Glomerular visceral epithelial cell (primary cell): ENCODE results near the gene ARHGAP11B.
"Not testable (repeated sequence)": the region's sequence is repeated elsewhere in the genome, so short reads cannot be mapped to it uniquely, and the experiment has no call there.

Experiments
- DNase-seq: peaks from one replicate; pipeline ENCODE4 v3.0.0-alpha.2; 2016; ENCODE audit errors: extremely low spot score

Gene ARHGAP11B

DNA sequence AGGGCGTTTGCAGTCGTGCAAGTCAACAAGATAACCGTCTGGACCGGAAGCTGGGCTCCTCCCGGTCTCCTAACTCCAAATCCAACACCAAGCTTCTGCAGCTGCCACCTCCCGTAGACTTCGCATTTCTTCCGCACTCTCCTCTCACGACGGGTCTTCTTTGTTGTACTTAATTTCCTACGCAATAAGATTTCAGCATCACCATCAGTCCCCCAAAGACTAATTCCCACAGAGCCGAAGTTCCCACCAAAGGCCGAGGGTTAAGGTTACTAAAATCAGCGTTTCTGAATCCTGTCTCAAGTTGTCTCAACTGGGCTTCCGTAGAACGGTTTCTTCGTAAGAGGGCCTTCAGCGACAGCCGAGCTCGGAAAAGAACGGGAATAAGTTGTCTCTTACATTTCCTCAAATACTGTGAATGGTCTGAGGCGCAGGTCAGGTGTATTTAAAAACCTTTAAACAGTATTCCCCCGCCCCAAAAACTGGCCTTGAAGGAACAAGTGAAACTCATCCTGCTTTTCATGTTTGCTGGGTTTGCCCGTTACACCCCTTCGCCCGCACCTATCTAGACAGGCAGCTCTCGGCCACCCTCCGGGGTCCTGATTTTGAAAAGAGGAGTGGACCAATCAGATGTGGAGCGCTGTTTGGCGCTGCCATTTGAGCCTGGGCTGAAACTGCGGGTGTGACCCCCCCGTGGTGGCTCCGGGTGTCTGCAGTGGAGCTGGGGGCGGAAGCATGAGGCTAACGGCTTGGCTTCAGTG lies at the start of gene ARHGAP11B:
Gene ARHGAP11B (plus strand): TSS at position 693 of the 758 bp plus-strand sequence.
- DNase-seq, result peak; percentile 95

DNA sequence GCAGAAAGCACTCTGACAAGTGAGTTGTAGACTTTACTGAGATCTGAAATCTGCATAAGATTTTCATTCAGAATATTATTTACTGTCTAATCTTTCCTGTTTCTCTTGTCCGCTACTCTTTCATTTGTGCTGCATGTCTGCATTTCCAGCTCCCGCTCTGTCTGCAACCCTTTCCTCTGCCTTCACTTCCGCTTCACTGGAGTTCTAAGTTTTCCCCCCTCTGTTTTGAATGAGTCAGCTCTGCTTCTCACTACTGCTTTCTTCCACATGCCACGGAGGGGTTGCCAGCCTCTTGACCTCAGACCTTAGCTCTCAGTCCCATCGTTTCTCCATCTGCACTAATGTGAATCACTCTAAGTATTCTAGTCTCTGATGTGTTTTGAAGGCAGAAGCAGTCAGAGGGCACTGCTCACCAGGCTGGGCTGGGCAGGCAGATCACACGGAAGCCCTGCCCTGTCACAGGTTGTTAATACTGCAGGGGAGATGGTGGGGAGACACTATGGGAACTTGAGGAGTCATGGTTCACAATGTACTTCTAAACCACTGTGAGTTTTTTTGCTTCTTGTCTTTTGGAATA lies 46.4 kb upstream of the ARHGAP11B start:
- DNase-seq, result not testable (repeated sequence)

DNA sequence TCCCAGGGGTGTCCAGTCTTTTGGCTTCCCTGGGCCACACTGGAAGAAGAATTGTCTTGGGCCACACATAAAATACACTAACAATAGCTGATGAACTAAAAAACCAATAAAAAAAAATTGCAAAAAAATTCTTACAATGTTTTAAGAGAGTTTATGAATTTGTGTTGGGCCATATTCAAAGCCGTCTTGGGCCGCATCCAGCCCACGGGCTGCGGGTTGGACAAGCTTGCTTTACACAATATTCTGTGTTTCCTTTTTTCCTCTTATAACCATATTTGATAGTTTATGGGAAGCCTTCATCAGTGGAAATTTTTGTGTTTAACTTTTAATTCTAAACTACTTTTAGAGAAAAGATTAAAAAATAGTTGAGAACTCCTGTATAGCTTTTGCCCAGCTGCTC lies 45.2 kb upstream of the ARHGAP11B start:
- DNase-seq, result not testable (repeated sequence)

DNA sequence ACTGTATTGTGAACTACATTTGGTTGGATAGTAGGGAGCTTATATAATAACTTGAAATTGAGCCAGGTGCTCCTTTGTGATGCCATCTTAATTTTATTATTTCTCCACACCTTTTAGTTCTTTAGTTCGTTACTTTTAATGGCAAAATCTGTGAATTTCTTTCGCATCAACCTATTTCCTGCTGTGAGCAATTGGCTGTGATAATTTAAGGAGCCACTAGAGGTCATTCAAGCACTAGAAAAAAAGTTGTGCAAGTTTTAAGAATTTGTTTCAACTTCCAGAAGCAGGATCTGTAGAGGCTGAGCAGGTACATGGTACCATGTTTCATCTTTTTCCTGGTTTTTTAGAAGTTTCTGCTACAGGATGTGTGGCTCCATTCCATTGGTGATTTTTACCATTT lies 27.0 kb upstream of the ARHGAP11B start:
- DNase-seq, result not testable (repeated sequence)

DNA sequence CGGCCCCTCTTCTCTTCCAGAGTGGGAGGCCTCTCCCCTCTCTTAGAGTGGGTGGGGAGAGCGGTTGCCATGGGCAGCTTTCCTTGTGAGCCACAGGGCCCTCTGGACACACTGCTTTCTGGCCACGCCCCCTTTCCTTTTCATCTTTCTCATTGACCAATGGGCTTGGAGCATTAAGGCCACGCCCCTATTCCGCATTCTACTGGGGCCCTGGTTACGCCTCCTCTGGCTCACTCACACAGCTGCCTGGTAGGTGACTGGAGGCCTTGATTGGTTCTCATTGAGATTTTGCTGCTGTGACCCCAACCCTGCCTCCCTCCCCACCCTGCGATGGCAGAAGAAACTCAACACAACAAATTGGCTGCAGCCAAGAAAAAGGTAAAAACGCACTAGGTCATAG lies 22.1 kb upstream of the ARHGAP11B start, which contains the start of gene GOLGA8H:
Gene GOLGA8H (plus strand): TSS at position 233 of the 400 bp plus-strand sequence. CDS start 98 bp downstream, at position 331.
- not testable (repeated sequence) for DNase-seq

DNA sequence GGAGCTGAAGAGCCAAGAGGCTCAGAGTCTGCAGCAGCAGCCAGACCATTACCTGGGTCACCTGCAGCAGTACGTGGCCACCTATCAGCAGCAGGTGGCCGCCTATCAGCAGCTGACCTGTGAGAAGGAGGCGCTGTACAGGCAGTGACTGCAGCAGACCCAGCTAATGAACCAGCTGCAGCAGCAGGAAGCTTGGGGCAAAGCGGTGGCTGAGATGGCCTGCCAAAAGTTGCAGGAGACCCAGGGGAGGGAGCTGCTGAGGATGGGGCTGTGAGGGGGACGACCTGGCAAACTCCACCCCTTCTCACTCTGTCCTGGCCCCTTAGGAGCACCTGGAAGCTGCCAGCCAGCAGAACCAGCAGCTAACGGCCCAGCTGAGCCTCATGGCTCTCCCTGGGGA lies 13.7 kb upstream of the ARHGAP11B start:
- DNase-seq, result not testable (repeated sequence)

DNA sequence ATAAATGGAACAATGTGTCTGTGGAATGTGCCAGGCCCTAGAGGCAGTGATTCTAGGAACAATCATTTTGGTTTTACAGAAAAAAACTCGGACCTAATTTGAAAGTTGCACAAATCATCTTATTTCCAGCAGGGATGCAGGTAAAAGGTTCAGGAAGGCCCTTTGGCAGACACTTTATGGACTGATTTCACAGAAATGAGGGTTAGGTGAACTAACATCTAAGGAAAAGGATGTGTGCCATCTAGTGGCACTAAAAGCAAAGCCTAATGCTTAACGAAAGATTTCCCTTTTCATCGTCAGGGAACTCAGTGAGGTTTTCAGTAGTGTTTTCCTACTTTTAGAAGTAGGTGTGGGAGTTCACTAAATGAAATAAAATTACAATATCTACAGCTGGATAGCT lies 4.6 kb upstream of the ARHGAP11B start:
- not testable (repeated sequence) for DNase-seq

DNA sequence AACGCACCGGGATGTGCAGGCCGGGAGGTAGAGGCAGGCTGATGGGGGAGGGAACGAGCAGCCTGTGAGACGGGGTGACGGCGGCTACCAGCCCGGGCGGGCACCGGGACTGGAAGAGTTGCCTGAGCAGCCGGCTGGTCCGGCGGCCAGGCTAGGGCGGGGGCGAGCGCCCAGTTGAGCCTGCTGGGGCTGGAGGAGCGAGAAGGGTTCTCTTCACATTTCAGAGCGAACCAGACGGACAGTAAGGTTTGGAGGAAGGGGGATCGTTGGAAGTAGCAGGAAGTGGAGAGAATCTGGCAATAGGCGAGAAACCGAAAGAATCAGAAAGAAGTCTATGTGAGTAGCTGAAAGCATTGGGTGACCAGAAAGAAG lies 252 bp downstream of the ARHGAP11B start:
- DNase-seq, result peak; percentile 20

DNA sequence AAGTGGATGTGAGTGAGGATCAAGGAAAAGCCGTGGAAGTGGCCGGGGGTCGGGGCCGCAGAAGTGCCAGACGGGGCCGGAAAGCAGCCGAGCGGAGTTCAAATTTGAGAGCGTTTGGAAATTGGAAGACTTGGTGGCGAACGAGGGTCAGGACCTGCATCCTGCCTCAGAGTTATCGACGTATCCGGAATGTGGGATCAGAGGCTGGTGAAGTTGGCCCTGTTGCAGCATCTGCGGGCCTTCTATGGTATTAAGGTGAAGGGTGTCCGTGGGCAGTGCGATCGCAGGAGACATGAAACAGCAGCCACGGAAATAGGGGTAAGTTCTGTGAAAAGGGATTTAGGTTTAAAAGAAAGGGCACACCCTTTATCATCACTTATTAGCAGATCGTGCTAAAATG lies 704 bp downstream of the ARHGAP11B start:
- DNase-seq, result peak; percentile 24

DNA sequence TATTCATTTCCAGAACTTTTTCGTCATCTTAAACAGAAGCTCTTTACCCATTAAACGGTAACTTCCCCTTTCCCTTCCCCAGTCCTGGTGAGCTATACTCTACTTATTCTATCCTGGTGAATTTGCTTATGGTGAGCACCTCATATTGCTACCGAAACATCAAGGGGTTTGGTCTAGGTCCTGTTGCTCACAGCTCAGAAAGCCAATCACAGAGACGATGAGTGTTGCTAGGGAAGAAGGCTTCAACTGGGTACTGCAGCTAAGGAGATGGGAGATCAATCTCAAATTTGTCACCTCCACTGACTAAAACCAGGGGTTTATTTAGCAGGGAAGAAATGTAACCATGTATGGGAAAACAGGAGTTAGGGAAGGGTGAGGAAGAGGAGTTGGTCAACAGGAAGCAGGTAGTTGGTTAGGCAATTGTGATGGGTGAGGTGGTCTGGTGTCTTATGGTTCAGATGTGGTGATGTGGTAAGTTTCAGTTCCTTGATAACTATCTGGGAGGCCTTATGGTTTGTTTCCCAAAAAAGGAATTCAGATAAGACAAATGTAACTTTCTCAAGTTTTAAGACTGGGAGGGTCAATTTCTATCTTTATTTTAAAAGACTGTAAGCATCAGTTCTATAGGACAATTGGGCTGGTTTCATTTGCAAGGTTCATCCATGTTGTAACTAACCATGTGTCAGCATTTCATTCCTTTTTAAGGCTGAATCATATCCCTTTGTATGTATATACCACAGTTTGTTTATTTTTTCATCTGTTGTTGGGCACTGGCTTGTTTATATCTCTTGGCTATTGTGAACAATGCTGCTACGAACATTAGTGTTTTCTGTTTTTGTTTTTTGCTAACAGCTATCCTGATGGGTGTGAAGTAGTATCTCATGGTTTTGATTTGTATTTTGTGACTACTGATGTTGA lies 24.3 kb downstream of the ARHGAP11B start:
- no peak for DNase-seq

DNA sequence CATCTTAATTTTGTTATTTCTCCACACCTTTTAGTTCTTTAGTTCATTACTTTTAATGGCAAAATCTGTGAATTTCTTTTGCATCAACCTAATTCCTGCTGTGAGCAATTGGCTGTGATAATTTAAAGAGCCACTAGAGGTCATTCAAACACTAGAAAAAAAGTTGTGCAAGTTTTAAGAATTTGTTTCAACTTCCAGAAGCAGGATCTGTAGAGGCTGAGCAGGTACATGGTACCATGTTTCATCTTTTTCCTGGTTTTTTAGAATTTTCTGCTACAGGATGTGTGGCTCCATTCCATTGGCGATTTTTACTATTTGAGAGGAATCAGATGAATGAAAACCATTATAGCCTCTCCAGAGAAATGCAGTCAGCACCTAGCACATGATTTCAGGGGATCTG lies 35.2 kb downstream of the ARHGAP11B start:
- not testable (repeated sequence) for DNase-seq

DNA sequence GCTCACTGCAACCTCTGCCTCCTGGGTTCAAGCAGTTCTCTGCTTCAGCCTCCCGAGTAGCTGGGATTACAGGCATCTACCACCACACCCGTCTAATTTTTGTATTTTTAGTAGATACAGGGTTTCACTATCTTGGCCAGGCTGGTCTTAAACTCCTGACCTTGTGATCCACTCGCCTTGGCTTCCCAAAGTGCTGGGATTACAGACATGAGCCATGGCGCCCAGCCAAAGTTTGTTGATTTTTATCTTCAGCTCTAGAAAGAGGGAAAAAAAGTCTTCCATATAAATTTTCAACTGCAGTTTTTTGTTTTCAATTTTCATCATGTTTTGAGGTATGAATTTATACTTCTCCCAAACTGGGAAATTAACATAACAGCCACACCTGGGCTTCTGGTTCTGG lies 43.7 kb downstream of the ARHGAP11B start:
- not testable (repeated sequence) for DNase-seq

DNA sequence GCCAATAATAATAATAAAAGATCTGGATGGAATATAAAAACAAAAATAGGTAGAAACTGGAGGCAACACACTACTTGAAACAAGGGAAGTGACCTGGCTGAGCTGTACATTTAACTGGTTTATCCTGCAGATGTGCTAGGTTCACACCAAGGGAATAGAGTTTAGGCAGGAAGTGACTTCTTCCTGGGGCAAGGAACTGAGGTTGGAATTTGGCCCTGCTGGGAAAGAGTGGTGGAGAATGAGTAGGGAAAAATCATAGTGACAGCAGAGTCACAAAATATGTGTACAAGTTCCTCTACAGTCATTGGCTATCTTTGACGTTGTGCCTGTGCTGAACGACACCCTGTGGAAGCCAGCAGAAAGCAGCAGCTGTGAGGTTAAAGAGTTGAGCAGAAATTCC lies 44.1 kb downstream of the ARHGAP11B start:
- DNase-seq, result no peak

DNA sequence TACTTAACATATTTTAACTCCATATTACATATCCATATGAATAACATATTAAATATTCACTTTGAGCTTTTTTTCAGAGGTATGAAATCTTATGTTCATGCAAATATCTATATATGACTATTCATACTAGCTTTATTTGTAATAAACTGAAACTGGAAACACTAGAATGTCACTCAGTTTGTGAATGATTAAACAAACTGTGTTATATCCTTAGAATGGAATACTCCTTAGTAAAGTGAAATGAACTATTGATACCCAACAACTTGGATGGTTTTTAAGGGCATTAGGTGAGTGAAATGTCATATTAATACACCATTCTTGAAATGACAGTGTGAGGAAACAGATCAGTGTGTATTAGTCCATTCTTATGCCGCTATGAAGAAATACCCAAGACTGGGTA lies 45.4 kb downstream of the ARHGAP11B start:
- DNase-seq, result no peak

DNA sequence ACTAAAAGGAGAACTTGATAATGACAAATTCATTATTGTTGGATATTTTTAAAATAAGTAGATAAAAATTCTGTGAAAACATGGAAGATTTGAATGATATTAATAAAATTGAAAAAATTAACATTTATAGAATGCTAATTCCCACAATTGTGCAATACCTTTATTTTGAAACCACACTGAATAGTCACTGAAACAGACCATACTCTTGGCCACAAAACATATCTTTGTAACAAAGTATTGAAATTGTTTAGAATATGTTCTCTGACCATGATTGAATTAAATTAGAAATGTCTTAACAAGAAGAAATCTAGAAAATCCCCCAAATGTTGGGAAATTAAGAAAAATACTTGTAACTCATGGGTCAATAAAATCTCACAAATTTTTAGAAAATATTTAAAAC lies 49.2 kb downstream of the ARHGAP11B start:
- no peak for DNase-seq

DNA sequence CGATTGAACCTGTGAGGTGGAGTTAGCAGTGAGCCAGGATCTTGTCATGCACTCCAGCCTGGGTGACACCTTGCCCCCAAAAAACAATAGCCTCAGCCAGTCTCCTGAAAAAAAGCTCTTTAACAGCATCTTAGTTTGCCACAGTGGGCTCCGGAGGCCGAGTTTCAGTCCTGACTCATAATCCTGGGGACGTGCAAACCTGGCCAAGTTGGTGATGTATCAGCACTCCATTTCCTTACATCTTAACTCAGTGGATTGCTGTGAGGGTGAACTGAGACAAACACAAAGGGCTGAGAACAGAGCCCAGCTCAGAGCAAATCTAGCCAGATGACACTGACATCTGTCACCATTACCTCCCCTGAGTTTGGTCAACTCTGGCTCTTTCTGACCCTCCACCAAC lies 50.0 kb downstream of the ARHGAP11B start:
- DNase-seq, result not testable (repeated sequence)

DNA sequence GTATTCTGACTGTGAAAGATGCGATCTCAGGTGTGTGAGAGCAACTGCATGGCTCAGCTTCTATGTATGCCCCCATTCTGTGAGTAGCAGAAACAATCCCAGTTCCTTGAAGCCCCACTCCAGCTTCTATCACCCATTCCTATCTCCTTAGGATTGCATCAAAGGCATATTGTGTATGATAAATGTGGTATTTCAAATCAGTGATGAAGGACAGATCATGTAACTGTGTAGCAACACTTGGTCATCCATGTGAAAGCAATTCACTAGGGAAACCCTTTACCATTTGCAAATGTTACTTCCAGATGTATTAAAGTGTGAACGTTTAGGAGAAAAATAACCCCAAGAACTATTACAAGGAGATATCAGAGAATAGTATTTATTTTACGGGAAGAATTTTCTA lies 55.1 kb downstream of the ARHGAP11B start:
- DNase-seq, result not testable (repeated sequence)

DNA sequence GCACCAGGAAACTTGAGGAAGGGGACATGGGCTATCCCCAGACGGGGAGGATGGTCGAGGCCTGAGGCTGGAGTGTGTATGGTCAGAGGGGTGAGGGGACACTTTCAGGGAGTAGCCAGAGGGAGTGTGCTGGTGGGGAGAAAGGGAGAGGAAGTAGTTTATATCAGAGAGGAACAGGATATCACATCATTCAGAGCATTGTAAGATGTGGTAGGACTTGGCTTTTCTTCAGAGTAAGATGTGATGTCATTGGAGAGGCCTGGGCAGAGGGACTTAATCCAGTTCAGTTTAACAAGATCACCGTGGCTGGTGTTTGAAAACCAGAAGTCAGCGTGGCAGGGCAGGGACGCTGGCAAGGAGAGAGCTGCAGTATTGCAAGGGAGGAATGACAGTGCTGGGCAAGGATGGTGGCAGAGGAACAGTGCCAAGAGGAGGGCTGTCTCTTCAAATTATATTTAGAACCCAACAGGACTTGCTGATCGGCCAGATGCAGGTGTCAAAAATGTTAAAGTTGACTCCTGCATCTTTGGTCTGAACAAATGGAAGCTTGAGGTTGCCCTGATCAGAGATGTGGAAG lies 59.9 kb downstream of the ARHGAP11B start:
- DNase-seq, result not testable (repeated sequence)

DNA sequence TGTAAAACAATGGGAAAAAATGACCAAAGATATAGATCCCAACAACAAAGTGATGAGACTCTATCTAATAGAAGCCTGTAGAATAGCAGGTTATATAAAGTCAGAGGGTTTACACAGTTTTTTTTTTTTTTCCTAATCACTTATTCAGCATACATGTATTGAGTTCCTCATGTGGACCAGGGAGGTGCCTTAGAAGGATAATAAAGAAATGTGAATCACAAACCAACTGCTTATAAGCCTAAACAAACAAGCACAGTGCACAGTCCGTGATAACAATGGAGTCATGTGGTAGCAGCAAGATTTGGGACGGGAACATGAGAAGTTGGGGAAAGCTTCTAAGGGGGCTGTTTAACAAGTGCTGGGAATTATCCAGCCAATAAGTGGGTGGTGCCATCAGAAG lies 60.7 kb downstream of the ARHGAP11B start:
- not testable (repeated sequence) for DNase-seq
